ENCODE data around the gene FXYD1. TPM values are rescaled to one million over a fixed set of nuclear protein-coding genes. Genes with fewer than 3 reads are reported as not detected.

FXYD1 gene
- total and polyA plus RNA-seq, 10 donors, result 0.83 to 18.1 (median 10.8) TPM; not detected in 1

GRCh38 chr19:35179830-35180229 is 41.2 kb downstream of the FXYD1 start:
- Histone ChIP-seq H3K27me3 (replicated peaks in 1 of 7) (no peaks in the 10 kb centered on the region), H3K27ac (no peak overlapping the region), H3K4me1 (no peaks in the 10 kb centered on the region), H3K36me3 (no peaks in the 10 kb centered on the region), H3K9me3 (peaks cover 0 to 15% (median 8%) of the 10 kb centered on the region in 8 donors), H3K4me3 (no peak overlapping the region)
- no peak for DNase-seq
- TF ChIP-seq POLR2AphosphoS5 (IDR thresholded peaks at IDR 0.05) (no peak), POLR2A (IDR thresholded peaks at IDR 0.05) (no peak), CTCF (IDR thresholded peaks at IDR 0.05 in 8 of 11, conservative IDR thresholded peaks at IDR 0.05 in 3 of 11) (no peak)
- intact Hi-C loops (cut with DNase I; ENCODE audit: low total_unique reads), result no loop called here
- WGBS, 5 donors, result 45 to 73% (median 59%) methylated on average over 3 of the region's 3 CpGs

- Histone ChIP-seq H3K36me3 (no peaks in the 10 kb centered on the region), H3K9me3 (peaks cover 0 to 15% (median 8%) of the 10 kb centered on the region in 8 donors), H3K4me1 (no peaks in the 10 kb centered on the region), H3K4me3 (no peak overlapping the region), H3K27ac (no peak overlapping the region), H3K27me3 (replicated peaks in 1 of 7) (no peaks in the 10 kb centered on the region)
- 74 to 92% (median 80%) methylated on average over 1 of the region's 1 CpG for WGBS, 5 donors
- DNase-seq, result no peak
- intact Hi-C loops (cut with DNase I; ENCODE audit: low total_unique reads), result no loop called here
- TF ChIP-seq CTCF (IDR thresholded peaks at IDR 0.05 in 8 of 11, conservative IDR thresholded peaks at IDR 0.05 in 3 of 11) (no peak), POLR2AphosphoS5 (IDR thresholded peaks at IDR 0.05) (no peak), POLR2A (IDR thresholded peaks at IDR 0.05) (no peak)
These were observed 42.8 kb downstream of the FXYD1 start for GRCh38 chr19:35181387-35181786.

GRCh38 chr19:35184267-35184666 is 45.6 kb downstream of the FXYD1 start:
- WGBS, 5 donors, result 84 to 97% (median 89%) methylated on average over 1 of the region's 1 CpG
- H3K4me3 ChIP-seq, result no peak overlapping the region
- no peaks in the 10 kb centered on the region for H3K36me3 ChIP-seq
- intact Hi-C loops (cut with DNase I; ENCODE audit: low total_unique reads), result no loop called here
- H3K27ac ChIP-seq, result no peak overlapping the region
- no peak for DNase-seq
- H3K9me3 ChIP-seq, result peaks cover 0 to 13% (median 8%) of the 10 kb centered on the region in 8 donors
- TF ChIP-seq POLR2A (IDR thresholded peaks at IDR 0.05), result no peak
- TF ChIP-seq POLR2AphosphoS5 (IDR thresholded peaks at IDR 0.05), result no peak
- no peak for TF ChIP-seq CTCF (IDR thresholded peaks at IDR 0.05 in 8 of 11, conservative IDR thresholded peaks at IDR 0.05 in 3 of 11)
- no peaks in the 10 kb centered on the region for H3K4me1 ChIP-seq
- H3K27me3 ChIP-seq (replicated peaks in 1 of 7), result no peaks in the 10 kb centered on the region

GRCh38 chr19:35184884-35185283 is 46.3 kb downstream of the FXYD1 start:
- intact Hi-C loops (cut with DNase I; ENCODE audit: low total_unique reads), result no loop called here
- Histone ChIP-seq H3K4me1 (no peaks in the 10 kb centered on the region), H3K4me3 (no peak overlapping the region), H3K36me3 (no peaks in the 10 kb centered on the region), H3K9me3 (peaks cover 0 to 13% (median 8%) of the 10 kb centered on the region in 8 donors), H3K27me3 (replicated peaks in 1 of 7) (no peaks in the 10 kb centered on the region), H3K27ac (no peak overlapping the region)
- WGBS, 5 donors, result 65 to 89% (median 72%) methylated on average over 2 of the region's 2 CpGs
- TF ChIP-seq POLR2A (IDR thresholded peaks at IDR 0.05) (no peak), POLR2AphosphoS5 (IDR thresholded peaks at IDR 0.05) (no peak), CTCF (IDR thresholded peaks at IDR 0.05 in 8 of 11, conservative IDR thresholded peaks at IDR 0.05 in 3 of 11) (no peak)
- DNase-seq, result no peak

Small RNAs within 50 kb of the gene (small RNA-seq; reads per million reads assigned to genes)
- 0 reads per million in 4 donors for gene AC020907.2

Other genes with a start within 250 kb of the FXYD1 start
- gene ZNF30, start 211.9 kb upstream of the FXYD1 start, total RNA-seq, result 10 to 100 TPM in 1 of 7 donors, 1 to 10 TPM in 6; 2.7 to 23.5 (median 3.4) TPM
- 1 to 10 TPM; 2.0 to 2.8 (median 2.2) TPM for gene ZNF30, start 211.9 kb upstream of the FXYD1 start, polyA plus RNA-seq
- gene ZNF792, start 174.6 kb upstream of the FXYD1 start, total RNA-seq, result 10 to 100 TPM; 10.4 to 22.9 (median 16.6) TPM
- gene ZNF792, start 174.6 kb upstream of the FXYD1 start, polyA plus RNA-seq, result 1 to 10 TPM; 1.5 to 3.0 (median 1.6) TPM
- gene GRAMD1A, start 138.5 kb upstream of the FXYD1 start, total RNA-seq, result 100 to 1,000 TPM in 5 of 7 donors, 10 to 100 TPM in 2; 80.3 to 177 (median 118) TPM
- gene GRAMD1A, start 138.5 kb upstream of the FXYD1 start, polyA plus RNA-seq, result 10 to 100 TPM; 30.0 to 63.2 (median 30.4) TPM
- gene SCN1B, start 108.4 kb upstream of the FXYD1 start, total RNA-seq, result 10 to 100 TPM; 11.3 to 28.1 (median 16.7) TPM
- 1 to 10 TPM; 3.7 to 7.4 (median 5.9) TPM for gene SCN1B, start 108.4 kb upstream of the FXYD1 start, polyA plus RNA-seq
- 1 to 10 TPM; 1.0 to 4.3 (median 2.4) TPM for gene HPN, start 97.1 kb upstream of the FXYD1 start, total RNA-seq
- gene HPN, start 97.1 kb upstream of the FXYD1 start, polyA plus RNA-seq, result 1 to 10 TPM in 2 of 3 donors, under 1 TPM in 1; 0.86 to 2.4 (median 1.1) TPM
- not detected for gene FXYD3, start 23.0 kb upstream of the FXYD1 start, total RNA-seq
- 1 to 10 TPM in 1 of 3 donors, under 1 TPM in 2; 0.33 to 1.5 (median 0.70) TPM for gene FXYD3, start 23.0 kb upstream of the FXYD1 start, polyA plus RNA-seq
- gene LGI4, start 3.8 kb upstream of the FXYD1 start, total RNA-seq, result 1 to 10 TPM in 4 of 7 donors, under 1 TPM in 2, not detected in 1; 0.68 to 2.8 (median 1.1) TPM
- gene LGI4, start 3.8 kb upstream of the FXYD1 start, polyA plus RNA-seq, result 1 to 10 TPM; 2.4 to 9.7 (median 2.5) TPM
- 1 to 10 TPM in 6 of 7 donors, not detected in 1; 1.2 to 3.3 (median 2.5) TPM for gene FXYD7, start 4.4 kb downstream of the FXYD1 start, total RNA-seq
- gene FXYD7, start 4.4 kb downstream of the FXYD1 start, polyA plus RNA-seq, result 1 to 10 TPM; 1.6 to 4.4 (median 2.3) TPM
- 100 to 1,000 TPM; 132 to 215 (median 162) TPM for gene FXYD5, start 15.9 kb downstream of the FXYD1 start, total RNA-seq
- 100 to 1,000 TPM; 188 to 235 (median 213) TPM for gene FXYD5, start 15.9 kb downstream of the FXYD1 start, polyA plus RNA-seq
- under 1 TPM in 1 of 7 donors, not detected in 6; 0.51 TPM for gene FAM187B, start 89.9 kb downstream of the FXYD1 start, total RNA-seq
- gene FAM187B, start 89.9 kb downstream of the FXYD1 start, polyA plus RNA-seq, result under 1 TPM in 2 of 3 donors, not detected in 1; 0.48 to 0.61 TPM
- 10 to 100 TPM; 18.1 to 30.2 (median 21.6) TPM for gene LSR, start 110.2 kb downstream of the FXYD1 start, total RNA-seq
- gene LSR, start 110.2 kb downstream of the FXYD1 start, polyA plus RNA-seq, result 10 to 100 TPM; 10.9 to 17.4 (median 11.2) TPM
- gene USF2, start 130.1 kb downstream of the FXYD1 start, total RNA-seq, result 100 to 1,000 TPM; 133 to 206 (median 157) TPM
- 100 to 1,000 TPM; 132 to 205 (median 145) TPM for gene USF2, start 130.1 kb downstream of the FXYD1 start, polyA plus RNA-seq
- gene HAMP, start 143.7 kb downstream of the FXYD1 start, total RNA-seq, result under 1 TPM in 2 of 7 donors, not detected in 5; 0.60 to 0.67 TPM
- gene HAMP, start 143.7 kb downstream of the FXYD1 start, polyA plus RNA-seq, result 1 to 10 TPM in 2 of 3 donors, under 1 TPM in 1; 0.48 to 5.0 (median 2.0) TPM
- gene MAG, start 153.3 kb downstream of the FXYD1 start, total RNA-seq, result 10 to 100 TPM in 3 of 7 donors, under 1 TPM in 2, not detected in 2; 0.26 to 55.2 (median 35.1) TPM
- gene MAG, start 153.3 kb downstream of the FXYD1 start, polyA plus RNA-seq, result under 1 TPM; 0.07 to 0.42 (median 0.16) TPM
- 100 to 1,000 TPM; 251 to 446 (median 339) TPM for gene CD22, start 190.4 kb downstream of the FXYD1 start, total RNA-seq
- gene CD22, start 190.4 kb downstream of the FXYD1 start, polyA plus RNA-seq, result 100 to 1,000 TPM; 292 to 445 (median 394) TPM
- gene FFAR1, start 209.1 kb downstream of the FXYD1 start, total RNA-seq, result under 1 TPM in 4 of 7 donors, not detected in 3; 0.16 to 0.32 (median 0.28) TPM
- gene FFAR1, start 209.1 kb downstream of the FXYD1 start, polyA plus RNA-seq, result under 1 TPM; 0.18 to 0.52 (median 0.26) TPM
- 1 to 10 TPM in 4 of 7 donors, under 1 TPM in 2, not detected in 1; 0.55 to 3.2 (median 2.0) TPM for gene FFAR3, start 219.6 kb downstream of the FXYD1 start, total RNA-seq
- under 1 TPM; 0.30 to 0.45 (median 0.33) TPM for gene FFAR3, start 219.6 kb downstream of the FXYD1 start, polyA plus RNA-seq
- under 1 TPM in 3 of 7 donors, not detected in 4; 0.60 to 0.67 (median 0.66) TPM for gene GPR42, start 232.2 kb downstream of the FXYD1 start, total RNA-seq
- under 1 TPM in 1 of 3 donors, not detected in 2; 0.09 TPM for gene GPR42, start 232.2 kb downstream of the FXYD1 start, polyA plus RNA-seq

Data from spleen (tissue), 11 donors.